Measurements from ENCODE around the gene CTTNBP2NL. TPM values are rescaled to one million over a fixed set of nuclear protein-coding genes. Genes with fewer than 3 reads are reported as not detected.

Gene CTTNBP2NL
- polyA plus RNA-seq, 2 of the 4 experiments (the other 2 are of a cell fraction) = 5.8 to 8.7 TPM

- H3K27ac ChIP-seq = no peak overlapping the region
- POLR2A ChIA-PET = no interaction called here
- ATAC-seq (no peak), DNase-seq (ENCODE audit: low read depth in 1 of 2, low spot score in 1 of 2) (no peak), FAIRE-seq (no peak)
- TF ChIP-seq EHF (CRISPR knock-in tag; IDR thresholded peaks at IDR 0.05) = no peak
- peak; percentile 6; the same call in 1 of the 2 replicates for TF ChIP-seq USF2 (IDR thresholded peaks at IDR 0.05)
- CTCF ChIA-PET = interaction anchor here (1.2 to 4.5 kb wide), 3 partner anchors 8 to 11 kb away, joined by 3 to 28 read pairs (median 27); no protein-coding TSS in a partner anchor
- H3K4me2 ChIP-seq = no peak overlapping the region
- H3K4me3 ChIP-seq = no peak overlapping the region
- 0% methylated on average over 1 of the region's 1 CpG for WGBS (ENCODE audit: missing lambda C conversion rate)
- H3K9me3 ChIP-seq = no peaks in the 10 kb centered on the region
- no peaks in the 10 kb centered on the region for H3K4me1 ChIP-seq
These were observed 15.7 kb upstream of the CTTNBP2NL start for GRCh38 chr1:112380356-112380755.

DNA sequence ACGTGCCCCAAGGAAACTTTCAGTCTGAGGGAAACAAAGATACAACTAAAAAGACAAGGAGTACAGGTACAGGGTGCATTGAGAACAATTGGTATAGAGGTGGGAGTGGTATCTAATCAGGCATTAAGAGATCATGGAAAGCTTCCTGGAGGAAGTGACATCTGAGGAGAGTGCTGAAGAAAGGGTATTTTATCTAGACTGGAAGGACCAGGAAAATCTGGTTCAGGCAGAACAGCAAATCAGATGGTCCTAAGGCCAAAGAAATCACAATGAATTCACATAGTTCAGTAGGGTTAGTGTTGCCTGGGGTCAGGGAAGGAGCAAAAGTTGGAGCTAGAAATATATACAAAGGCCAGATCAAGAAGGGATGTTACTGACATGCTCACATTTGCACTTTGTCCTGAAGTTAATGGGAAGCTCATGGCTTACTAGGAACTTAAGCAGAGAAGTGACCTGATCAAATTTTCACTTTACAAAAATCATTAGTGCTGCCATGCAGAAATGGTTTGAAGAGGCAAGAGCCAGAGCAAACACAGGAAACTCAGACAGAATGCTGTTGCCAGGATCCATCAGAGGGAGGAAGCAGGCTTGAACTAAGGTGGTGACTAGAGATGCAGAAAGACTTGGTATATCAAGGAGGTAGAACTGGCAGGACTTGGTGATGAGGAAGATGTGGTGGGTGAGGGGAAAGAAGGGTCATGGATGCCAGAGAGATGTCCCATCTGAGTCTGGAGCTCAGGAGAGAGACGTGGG, 14.5 kb upstream of the CTTNBP2NL start:
- TF ChIP-seq MAFK (IDR thresholded peaks at IDR 0.05; ENCODE audit: partially characterized antibody) (no peak), RCOR1 (IDR thresholded peaks at IDR 0.05; ENCODE audit: low read depth, low read length) (no peak), GATA3 (IDR thresholded peaks at IDR 0.05; ENCODE audit: borderline replicate concordance) (no peak), PHF8 (IDR thresholded peaks at IDR 0.05; ENCODE audit: borderline replicate concordance, low read depth) (no peak), CTCF (IDR thresholded peaks at IDR 0.05) (no peak)
- Histone ChIP-seq H3K27ac (no peak overlapping the region), H3K4me1 (no peaks in the 10 kb centered on the region), H3K4me3 (no peak overlapping the region), H3K9me3 (no peaks in the 10 kb centered on the region), H3K4me2 (no peak overlapping the region)
- 2% methylated on average over 2 of the region's 2 CpGs for WGBS (ENCODE audit: missing lambda C conversion rate)
- CTCF ChIA-PET = interaction anchor here (1.0 to 4.5 kb wide), 4 partner anchors 9 to 131 kb away, joined by 3 to 28 read pairs (median 15); no protein-coding TSS in a partner anchor
- no peak for FAIRE-seq
- POLR2A ChIA-PET = no interaction called here
- no peak for ATAC-seq
- no peak for DNase-seq (ENCODE audit: low read depth in 1 of 2, low spot score in 1 of 2)

- no peaks in the 10 kb centered on the region for H3K4me1 ChIP-seq
- no peak overlapping the region for H3K4me2 ChIP-seq
- FAIRE-seq (no peak), ATAC-seq (no peak), DNase-seq (ENCODE audit: low read depth in 1 of 2, low spot score in 1 of 2) (no peak)
- WGBS (ENCODE audit: missing lambda C conversion rate) = 48% methylated on average over 1 of the region's 1 CpG
- H3K27ac ChIP-seq = no peak overlapping the region
- no peaks in the 10 kb centered on the region for H3K9me3 ChIP-seq
- ChIA-PET POLR2A (no interaction called here), CTCF (no interaction called here)
- no peak overlapping the region for H3K4me3 ChIP-seq
- TF ChIP-seq NFE2L2 (conservative IDR thresholded peaks at IDR 0.05; ENCODE audit: low read length) = no peak
- no peak for TF ChIP-seq TFCP2L1 (CRISPR knock-in tag; IDR thresholded peaks at IDR 0.05)
- TF ChIP-seq CTCF (IDR thresholded peaks at IDR 0.05) = no peak
- TF ChIP-seq CBX2 (IDR thresholded peaks at IDR 0.05; ENCODE audit: borderline replicate concordance, low read depth) = no peak
- TF ChIP-seq CHD4 (IDR thresholded peaks at IDR 0.05; ENCODE audit: borderline replicate concordance) = no peak
- no peak for TF ChIP-seq FOSL2 (IDR thresholded peaks at IDR 0.05)
- no peak for TF ChIP-seq FOSL2 (CRISPR knock-in tag; IDR thresholded peaks at IDR 0.05)
These were observed 12.1 kb upstream of the CTTNBP2NL start for GRCh38 chr1:112383759-112384370.
